CD8-positive, alpha-beta memory T cell (primary cell): Measurements from ENCODE around the gene TNNT3. TPM values are rescaled to one million over a fixed set of nuclear protein-coding genes. Genes with fewer than 3 reads are reported as not detected.

Source experiments
- CTCF ChIA-PET: fragments of 350-600 bp; sonication (Branson Sonifier 250); formaldehyde crosslinking; loops from one replicate; lab custom pipeline; 2021; ENCODE audit warnings: antibody characterized with exemption; lab: Charles Lee
- POLR2A ChIA-PET: fragments of 350-600 bp; sonication (Branson Sonifier 250); formaldehyde crosslinking; loops from one replicate; lab custom pipeline; 2021; ENCODE audit warnings: antibody characterized with exemption; lab: Charles Lee
- DNase-seq, 5 donors: peaks; one replicate each; pipeline versions ENCODE4 v3.0.0 to v3.0.0-alpha.2; 2020 to 2022; ENCODE audit warnings: mixed read lengths in 1 of 5
- H3K27ac ChIP-seq: one replicate; pipeline ENCODE4 v1.7.0; 2013; ENCODE audit warnings: low read depth, mild to moderate bottlenecking, low read length, moderate library complexity
- H3K27me3 ChIP-seq: 2 replicates; pipeline ENCODE4 v1.7.0; 2013; ENCODE audit warnings: low read length, mild to moderate bottlenecking; ENCODE audit not compliant: insufficient read depth, poor library complexity, severe bottlenecking
- H3K36me3 ChIP-seq: 2 replicates; pipeline ENCODE4 v1.7.0; 2013; ENCODE audit warnings: mild to moderate bottlenecking, low read length, moderate library complexity; ENCODE audit not compliant: insufficient read depth
- H3K4me1 ChIP-seq: 2 replicates; pipeline ENCODE4 v1.7.0; 2013; ENCODE audit warnings: mild to moderate bottlenecking, low read length, moderate library complexity; ENCODE audit not compliant: insufficient read depth
- H3K4me3 ChIP-seq: 2 replicates; pipeline ENCODE4 v1.7.0; 2013; ENCODE audit warnings: mild to moderate bottlenecking, low read length
- H3K9me3 ChIP-seq: 2 replicates; pipeline ENCODE4 v1.7.0; 2013; ENCODE audit warnings: mild to moderate bottlenecking, low read length
- H3K27ac Mint-ChIP-seq, 8 donors: one replicate each; pipeline ENCODE4 v1.8.0; 2020 to 2021; ENCODE audit warnings: mixed read lengths in 8 of 8, mild to moderate bottlenecking in 6 of 8, inconsistent platforms in 3 of 8, moderate library complexity in 3 of 8
- H3K27me3 Mint-ChIP-seq, 2 donors: one replicate each; pipeline ENCODE4 v1.8.0; 2020 to 2021; ENCODE audit warnings: mixed read lengths in 2 of 2, mild to moderate bottlenecking in 1 of 2, moderate library complexity in 1 of 2
- H3K36me3 Mint-ChIP-seq, 3 donors: one replicate each; pipeline ENCODE4 v1.8.0; 2020 to 2021; ENCODE audit warnings: mixed read lengths in 3 of 3, inconsistent platforms in 1 of 3, mild to moderate bottlenecking in 1 of 3
- H3K4me1 Mint-ChIP-seq, 3 donors: one replicate each; pipeline ENCODE4 v1.8.0; 2020 to 2021; ENCODE audit warnings: mixed read lengths in 3 of 3, inconsistent platforms in 1 of 3, mild to moderate bottlenecking in 1 of 3
- H3K4me3 Mint-ChIP-seq, 7 donors: one replicate each; pipeline ENCODE4 v1.8.0; 2020 to 2021; ENCODE audit warnings: mixed read lengths in 7 of 7, mild to moderate bottlenecking in 6 of 7, moderate library complexity in 4 of 7, inconsistent platforms in 2 of 7
- H3K9me3 Mint-ChIP-seq, 5 donors: one replicate each; pipeline ENCODE4 v1.8.0; 2020 to 2022; ENCODE audit warnings: mixed read lengths in 5 of 5, mild to moderate bottlenecking in 3 of 5, moderate library complexity in 2 of 5, inconsistent platforms in 1 of 5
- polyA plus RNA-seq: library from polyadenylated mRNA; unstranded; fragments of 300-500 nt; fragmentation: Illumina TruSeq; gene quantifications from one replicate; pipeline ENCODE4 v1.2.3, GENCODE V29; 2021
- total RNA-seq, 2 experiments: library from RNA; stranded (reverse); gene quantifications; one replicate each; pipeline ENCODE4 v1.2.3, GENCODE V29; 2021

TNNT3 gene
- total and polyA plus RNA-seq, 3 experiments from 2014 or later, result 1.4 to 1.6 TPM; not detected in 1

- H3K27ac ChIP-seq, result no peak overlapping the region
- H3K27me3 ChIP-seq, result no peaks in the 10 kb centered on the region
- H3K4me3 ChIP-seq, result no peak overlapping the region
- no peaks in the 10 kb centered on the region for H3K36me3 ChIP-seq
- Mint-ChIP-seq H3K4me3 (no peak overlapping the region), H3K36me3 (no peaks in the 10 kb centered on the region), H3K27me3 (peaks cover 10 to 11% of the 10 kb centered on the region in 2 donors), H3K9me3 (no peaks in the 10 kb centered on the region), H3K4me1 (peaks cover 0 to 19% (median 11%) of the 10 kb centered on the region in 3 donors), H3K27ac (peak overlapping the region in 2 of 8 donors; percentile 24 to 29)
- POLR2A ChIA-PET, result no interaction called here
- H3K4me1 ChIP-seq, result no peaks in the 10 kb centered on the region
- H3K9me3 ChIP-seq, result no peaks in the 10 kb centered on the region
- CTCF ChIA-PET, result interaction anchor here (0.6 to 1.6 kb wide), 4 partner anchors 14 to 229 kb away, joined by 3 to 10 read pairs (median 4); no protein-coding TSS in a partner anchor
- DNase-seq, result no peak
These were observed 3.1 kb downstream of the TNNT3 start for GRCh38 chr11:1922481-1923081.

- no peak overlapping the region for H3K4me3 Mint-ChIP-seq
These were observed 3.9 kb downstream of the TNNT3 start for GRCh38 chr11:1923201-1923956.

GRCh38 chr11:1924181-1924580 lies 4.7 kb downstream of the TNNT3 start:
- H3K27ac ChIP-seq, result no peak overlapping the region
- POLR2A ChIA-PET, result no interaction called here
- H3K36me3 Mint-ChIP-seq, result no peaks in the 10 kb centered on the region
- no peak overlapping the region for H3K4me3 Mint-ChIP-seq
- no peak overlapping the region for H3K27ac Mint-ChIP-seq
- CTCF ChIA-PET, result no interaction called here
- H3K9me3 ChIP-seq, result no peaks in the 10 kb centered on the region
- H3K4me3 ChIP-seq, result no peak overlapping the region
- no peaks in the 10 kb centered on the region for H3K27me3 ChIP-seq
- H3K9me3 Mint-ChIP-seq, result no peaks in the 10 kb centered on the region
- H3K36me3 ChIP-seq, result no peaks in the 10 kb centered on the region
- H3K27me3 Mint-ChIP-seq, result peaks cover 10 to 11% of the 10 kb centered on the region in 2 donors
- no peaks in the 10 kb centered on the region for H3K4me1 ChIP-seq
- peaks cover 0 to 14% (median 9%) of the 10 kb centered on the region in 3 donors for H3K4me1 Mint-ChIP-seq
- no peak for DNase-seq

More at GRCh38 chr11:1923201-1923956, 3.9 kb downstream of the TNNT3 start:
- H3K27me3 ChIP-seq, result no peaks in the 10 kb centered on the region
- no peaks in the 10 kb centered on the region for H3K4me1 ChIP-seq
- no peak overlapping the region for H3K4me3 ChIP-seq
- H3K9me3 Mint-ChIP-seq, result no peaks in the 10 kb centered on the region
- POLR2A ChIA-PET, result interaction anchor here (0.6 kb wide), 1 partner anchor 266 kb away, joined by 3 read pairs; no protein-coding TSS in a partner anchor
- H3K36me3 ChIP-seq, result no peaks in the 10 kb centered on the region
- H3K27ac Mint-ChIP-seq, result peak overlapping the region in 1 of 8 donors; percentile 84
- CTCF ChIA-PET, result interaction anchor here (1.1 kb wide), 1 partner anchor 41 kb away, joined by 4 read pairs; no protein-coding TSS in a partner anchor
- no peak for DNase-seq
- H3K27ac ChIP-seq, result no peak overlapping the region
- H3K9me3 ChIP-seq, result no peaks in the 10 kb centered on the region
- no peaks in the 10 kb centered on the region for H3K36me3 Mint-ChIP-seq
- H3K4me1 Mint-ChIP-seq, result peaks cover 0 to 17% (median 11%) of the 10 kb centered on the region in 3 donors
- peaks cover 10 to 11% of the 10 kb centered on the region in 2 donors for H3K27me3 Mint-ChIP-seq

- POLR2A ChIA-PET, result no interaction called here
- no peaks in the 10 kb centered on the region for H3K4me1 ChIP-seq
- no peaks in the 10 kb centered on the region for H3K9me3 ChIP-seq
- H3K27me3 Mint-ChIP-seq, result peaks cover 10 to 11% of the 10 kb centered on the region in 2 donors
- H3K4me3 Mint-ChIP-seq, result no peak overlapping the region
- CTCF ChIA-PET, result no interaction called here
- no peaks in the 10 kb centered on the region for H3K36me3 Mint-ChIP-seq
- H3K27ac ChIP-seq, result no peak overlapping the region
- no peak overlapping the region for H3K27ac Mint-ChIP-seq
- H3K9me3 Mint-ChIP-seq, result no peaks in the 10 kb centered on the region
- DNase-seq, result no peak
- peaks cover 0 to 11% (median 7%) of the 10 kb centered on the region in 3 donors for H3K4me1 Mint-ChIP-seq
- H3K27me3 ChIP-seq, result no peaks in the 10 kb centered on the region
- H3K36me3 ChIP-seq, result no peaks in the 10 kb centered on the region
- H3K4me3 ChIP-seq, result no peak overlapping the region
These were observed 5.3 kb downstream of the TNNT3 start for GRCh38 chr11:1924646-1925372.

- Mint-ChIP-seq H3K27me3 (peaks cover 10 to 11% of the 10 kb centered on the region in 2 donors), H3K36me3 (no peaks in the 10 kb centered on the region), H3K9me3 (no peaks in the 10 kb centered on the region), H3K4me1 (peaks cover 4 to 15% (median 10%) of the 10 kb centered on the region in 3 donors), H3K27ac (no peak overlapping the region), H3K4me3 (peak overlapping the region in 1 of 7 donors; percentile 36)
- POLR2A ChIA-PET, result no interaction called here
- Histone ChIP-seq H3K36me3 (no peaks in the 10 kb centered on the region), H3K27me3 (no peaks in the 10 kb centered on the region), H3K27ac (no peak overlapping the region), H3K4me1 (no peaks in the 10 kb centered on the region), H3K4me3 (no peak overlapping the region), H3K9me3 (no peaks in the 10 kb centered on the region)
- CTCF ChIA-PET, result no interaction called here
- DNase-seq, result no peak
These were observed 6.1 kb downstream of the TNNT3 start for GRCh38 chr11:1925373-1926155.

- H3K36me3 ChIP-seq, result no peaks in the 10 kb centered on the region
- H3K27me3 Mint-ChIP-seq, result peaks cover 10 to 11% of the 10 kb centered on the region in 2 donors
- H3K9me3 Mint-ChIP-seq, result no peaks in the 10 kb centered on the region
- ChIA-PET POLR2A (no interaction called here), CTCF (no interaction called here)
- H3K27me3 ChIP-seq, result no peaks in the 10 kb centered on the region
- no peak for DNase-seq
- H3K27ac Mint-ChIP-seq, result peak overlapping the region in 1 of 8 donors; percentile 29
- no peak overlapping the region for H3K27ac ChIP-seq
- H3K4me1 Mint-ChIP-seq, result peaks cover 5 to 12% (median 11%) of the 10 kb centered on the region in 3 donors
- no peak overlapping the region for H3K4me3 Mint-ChIP-seq
- no peaks in the 10 kb centered on the region for H3K9me3 ChIP-seq
- H3K4me3 ChIP-seq, result no peak overlapping the region
- no peaks in the 10 kb centered on the region for H3K4me1 ChIP-seq
- H3K36me3 Mint-ChIP-seq, result no peaks in the 10 kb centered on the region
These were observed 6.9 kb downstream of the TNNT3 start for GRCh38 chr11:1926156-1927025.
